Esophagus muscularis mucosa (tissue), 4 donors: ENCODE measurements around the gene MEF2D. TPM values are rescaled to one million over a fixed set of nuclear protein-coding genes. Genes with fewer than 3 reads are reported as not detected.

Source experiments
- DNase-seq: peaks from one replicate; pipeline ENCODE4 v3.0.0-alpha.2; 2017; ENCODE audit errors: extremely low spot score
- H3K27ac ChIP-seq, 4 donors: fragments of 200-600 bp; sonication (generic); replicated peaks in 1 of 4; 1 replicate in 3 of 4; 2 replicates in 1 of 4; pipeline ENCODE4 v1.5.1; 2016 to 2019; ENCODE audit warnings: mild to moderate bottlenecking in 1 of 4
- H3K27me3 ChIP-seq, 4 donors: fragments of 200-600 bp; sonication (generic); one replicate each; pipeline versions ENCODE4 v1.5.1 to v1.6.0; 2016 to 2019
- H3K36me3 ChIP-seq, 4 donors: fragments of 200-600 bp; sonication (generic); one replicate each; pipeline ENCODE4 v1.5.1; 2016 to 2019
- H3K4me1 ChIP-seq, 4 donors: fragments of 200-600 bp; sonication (generic); one replicate each; pipeline ENCODE4 v1.5.1; 2016 to 2019
- H3K4me3 ChIP-seq, 4 donors: fragments of 200-600 bp; sonication (generic); 1 replicate in 2 of 4; 2 replicates in 2 of 4; pipeline ENCODE4 v1.5.1; 2016 to 2019; ENCODE audit warnings: mild to moderate bottlenecking in 4 of 4, moderate library complexity in 1 of 4
- H3K9me3 ChIP-seq, 4 donors: fragments of 200-600 bp; sonication (generic); 1 replicate in 3 of 4; 2 replicates in 1 of 4; pipeline ENCODE4 v1.5.1; 2016 to 2019
- CTCF ChIP-seq, 3 experiments: fragments of 200-600 bp in 2 of 3; fragments of 450-650 bp in 1 of 3; sonication (generic) in 2 of 3; IDR thresholded peaks; one replicate each; pipeline ENCODE4 v1.5.1; 2017 to 2019; ENCODE audit warnings: antibody characterized with exemption in 3 of 3, mild to moderate bottlenecking in 2 of 3, moderate library complexity in 1 of 3
- EP300 ChIP-seq: sonication (generic); formaldehyde crosslinking; IDR thresholded peaks from one replicate; pipeline ENCODE4 v1.6.1; 2017; ENCODE audit warnings: antibody characterized with exemption
- POLR2A ChIP-seq: fragments of 450-650 bp; IDR thresholded peaks from one replicate; pipeline ENCODE4 v1.6.1; 2017; ENCODE audit warnings: antibody characterized with exemption, moderate library complexity, mild to moderate bottlenecking, low read depth
- POLR2AphosphoS5 ChIP-seq, 2 donors: sonication (generic); formaldehyde crosslinking; IDR thresholded peaks; one replicate each; pipeline ENCODE4 v1.6.1; 2017; ENCODE audit warnings: antibody characterized with exemption in 2 of 2
- WGBS: methylation state at CpG from one replicate; pipeline ENCODE4 v1.1.5; 2018; 5-methylcytosine and 5-hydroxymethylcytosine counted together
- intact Hi-C: fragments of 100-400 bp; cut with DNase I; formaldehyde crosslinking; loops from one replicate; pipeline ENCODE4 v1.15.1; 2023
- total RNA-seq, 4 donors: library from RNA; depleted of rRNA; stranded (reverse); fragments of >200 nt; gene quantifications; one replicate each; pipeline versions ENCODE4 v1.1.0 to v1.2.1, GENCODE V29; 2016

Gene MEF2D
- total RNA-seq, 4 donors from 2014 or later, result 78.0 to 138 (median 115) TPM

- TF ChIP-seq CTCF (IDR thresholded peaks at IDR 0.05) (no peak), POLR2A (no peak), EP300 (no peak), POLR2AphosphoS5 (IDR thresholded peaks at IDR 0.05) (no peak)
- no peak for DNase-seq
- Histone ChIP-seq H3K9me3 (no peaks in the 10 kb centered on the region), H3K36me3 (no peaks in the 10 kb centered on the region), H3K4me3 (no peak overlapping the region), H3K27me3 (no peaks in the 10 kb centered on the region), H3K4me1 (no peaks in the 10 kb centered on the region), H3K27ac (no peak overlapping the region)
- 97% methylated on average over 4 of the region's 4 CpGs for WGBS
- intact Hi-C loops, result no loop called here
Measured at GRCh38 chr1:156547434-156547833, 46.9 kb upstream of the MEF2D start.

DNA sequence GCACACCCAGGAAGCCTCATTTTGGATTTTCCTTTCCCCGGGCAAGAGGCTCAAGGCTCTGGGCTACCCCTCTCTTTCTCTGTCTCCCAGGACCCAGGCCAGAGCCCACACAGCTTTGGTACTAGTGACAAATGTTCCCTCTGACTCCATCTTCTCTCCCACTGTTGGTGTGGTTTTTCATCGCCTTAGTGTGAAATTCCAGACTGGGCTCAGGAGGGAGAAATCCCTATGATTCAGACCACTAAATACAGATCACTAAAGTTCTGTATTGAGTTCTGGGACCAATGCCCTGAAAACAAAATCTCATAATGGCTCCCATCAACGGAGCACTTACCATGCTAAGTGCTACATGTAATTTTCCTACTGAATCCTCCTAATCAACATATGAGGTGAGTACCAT lies 45.7 kb upstream of the MEF2D start:
- no peak overlapping the region for H3K4me3 ChIP-seq
- WGBS, result 86% methylated on average over 2 of the region's 3 CpGs
- no peaks in the 10 kb centered on the region for H3K36me3 ChIP-seq
- H3K9me3 ChIP-seq, result no peaks in the 10 kb centered on the region
- H3K4me1 ChIP-seq, result no peaks in the 10 kb centered on the region
- no peak overlapping the region for H3K27ac ChIP-seq
- H3K27me3 ChIP-seq, result no peaks in the 10 kb centered on the region
- DNase-seq, result no peak
- TF ChIP-seq CTCF (IDR thresholded peaks at IDR 0.05) (no peak), POLR2A (no peak), EP300 (no peak), POLR2AphosphoS5 (IDR thresholded peaks at IDR 0.05) (no peak)
- intact Hi-C loops, result no loop called here

DNA sequence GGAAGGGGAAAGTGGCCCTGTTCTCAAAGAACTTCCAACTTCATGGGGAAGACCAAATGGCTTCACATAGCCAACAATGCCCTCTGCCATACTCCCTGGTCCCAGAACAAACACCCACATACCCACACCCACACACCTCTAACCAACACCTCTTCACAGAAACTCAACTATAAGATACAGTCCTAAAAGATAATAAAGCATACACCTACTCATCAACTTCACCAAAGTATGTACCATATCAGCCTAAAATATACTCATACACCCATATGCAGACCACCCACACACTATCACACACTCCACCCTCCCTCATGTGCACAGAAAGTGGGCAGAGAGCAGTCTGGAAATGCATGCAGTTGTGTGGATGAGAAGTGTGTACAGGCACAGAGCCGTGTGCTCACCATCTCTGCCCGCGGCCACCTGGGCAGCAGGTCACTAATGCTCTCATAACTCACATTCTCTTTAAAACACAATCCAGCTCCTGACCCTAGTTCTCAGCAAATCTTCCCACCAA lies 44.1 kb upstream of the MEF2D start:
- Histone ChIP-seq H3K4me3 (no peak overlapping the region), H3K27me3 (no peaks in the 10 kb centered on the region), H3K27ac (no peak overlapping the region), H3K4me1 (no peaks in the 10 kb centered on the region), H3K9me3 (no peaks in the 10 kb centered on the region), H3K36me3 (no peaks in the 10 kb centered on the region)
- intact Hi-C loops, result no loop called here
- TF ChIP-seq CTCF (IDR thresholded peaks at IDR 0.05) (no peak), POLR2AphosphoS5 (IDR thresholded peaks at IDR 0.05) (no peak), POLR2A (no peak), EP300 (no peak)
- DNase-seq, result no peak
- 92% methylated on average over 3 of the region's 3 CpGs for WGBS

- Histone ChIP-seq H3K4me1 (no peaks in the 10 kb centered on the region), H3K9me3 (no peaks in the 10 kb centered on the region), H3K4me3 (no peak overlapping the region), H3K36me3 (no peaks in the 10 kb centered on the region), H3K27me3 (no peaks in the 10 kb centered on the region), H3K27ac (no peak overlapping the region)
- intact Hi-C loops, result no loop called here
- no peak for TF ChIP-seq POLR2A
- TF ChIP-seq EP300, result no peak
- no peak for TF ChIP-seq POLR2AphosphoS5 (IDR thresholded peaks at IDR 0.05)
- TF ChIP-seq CTCF (IDR thresholded peaks at IDR 0.05), result no peak
- 76% methylated on average over 1 of the region's 1 CpG for WGBS
- DNase-seq, result no peak
Measured at GRCh38 chr1:156543066-156543465, 42.5 kb upstream of the MEF2D start.

- intact Hi-C loops, result no loop called here
- DNase-seq, result no peak
- WGBS, result 100% methylated on average over 1 of the region's 2 CpGs
Measured at GRCh38 chr1:156540955-156541354, 40.4 kb upstream of the MEF2D start.

More at GRCh38 chr1:156540955-156541354, 40.4 kb upstream of the MEF2D start:
- no peak for TF ChIP-seq POLR2AphosphoS5 (IDR thresholded peaks at IDR 0.05)
- TF ChIP-seq CTCF (IDR thresholded peaks at IDR 0.05), result no peak
- TF ChIP-seq POLR2A, result no peak
- TF ChIP-seq EP300, result no peak
- H3K27me3 ChIP-seq, result no peaks in the 10 kb centered on the region
- no peaks in the 10 kb centered on the region for H3K4me1 ChIP-seq
- no peaks in the 10 kb centered on the region for H3K36me3 ChIP-seq
- no peaks in the 10 kb centered on the region for H3K9me3 ChIP-seq
- no peak overlapping the region for H3K4me3 ChIP-seq
- no peak overlapping the region for H3K27ac ChIP-seq
